Middle frontal gyrus (tissue), 1 donor: Measurements from ENCODE around the gene TINAG.
"Not testable (repeated sequence)": the region's sequence is repeated elsewhere in the genome, so short reads cannot be mapped to it uniquely, and the experiment has no call there.

Experiments
- DNase-seq: peaks from one replicate; pipeline ENCODE4 v3.0.0-alpha.2; 2015; ENCODE audit warnings: low spot score; ENCODE audit errors: extremely low spot score

TINAG gene

DNA sequence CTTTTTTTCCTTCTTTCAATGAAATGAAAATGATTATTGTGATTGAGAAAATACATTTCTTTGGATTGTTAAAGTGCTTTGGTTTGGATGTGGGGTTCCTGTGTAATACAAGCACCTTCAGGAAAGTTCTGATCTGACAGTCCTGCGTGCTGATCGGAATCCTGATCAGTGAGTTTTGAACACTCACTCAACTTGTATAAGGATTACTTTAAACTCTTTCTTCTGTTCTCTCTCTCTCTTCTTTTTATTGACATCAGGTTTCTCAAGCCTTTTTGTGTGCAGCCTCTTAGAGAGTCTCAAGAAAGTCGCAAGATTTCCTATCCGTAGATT lies 710 bp downstream of the TINAG start:
- DNase-seq = no peak

DNA sequence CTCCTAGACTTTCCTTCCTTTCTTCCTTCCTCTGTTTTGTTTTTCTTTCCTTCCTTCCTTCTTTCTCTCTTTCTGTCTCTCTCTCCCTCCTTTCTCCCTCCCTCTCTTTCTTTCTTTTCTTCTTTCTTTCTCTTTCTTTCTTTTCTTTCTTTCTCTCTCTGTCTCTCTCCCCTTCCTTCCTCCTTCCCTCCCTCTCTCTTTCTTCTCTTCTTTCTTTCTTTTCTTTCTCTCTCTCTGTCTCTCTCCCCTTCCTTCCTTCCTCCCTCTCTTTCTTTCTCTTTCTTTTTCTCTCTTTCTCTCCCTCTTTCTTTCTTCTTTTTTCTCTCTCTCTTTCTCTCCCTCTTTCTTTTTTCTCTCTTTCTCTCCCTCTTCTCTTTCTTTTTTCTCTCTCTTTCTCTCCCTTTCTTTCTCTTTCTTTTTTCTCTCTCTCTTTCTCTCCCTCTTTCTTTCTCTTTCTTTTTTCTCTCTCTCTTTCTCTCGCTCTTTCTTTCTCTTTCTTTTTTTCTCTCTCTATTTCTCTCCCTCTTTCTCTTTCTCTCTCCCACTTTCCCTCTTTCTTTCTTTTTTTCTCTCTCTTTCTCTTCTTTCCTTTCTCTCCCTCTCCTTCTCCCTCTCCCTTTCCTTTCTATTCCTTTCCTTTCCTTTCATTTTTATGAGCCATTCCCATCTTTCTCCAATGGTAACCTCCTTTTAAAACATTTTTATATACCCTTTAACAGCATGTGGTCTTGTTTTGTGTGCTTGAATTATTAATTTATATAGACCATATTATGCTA lies 2.3 kb downstream of the TINAG start:
- no peak for DNase-seq

GRCh38 chr6:54315656-54316055 lies 7.4 kb downstream of the TINAG start:
- DNase-seq = no peak

GRCh38 chr6:54320871-54321270 lies 12.6 kb downstream of the TINAG start:
- no peak for DNase-seq

- no peak for DNase-seq
Measured at GRCh38 chr6:54327631-54328030, 19.4 kb downstream of the TINAG start.

- DNase-seq = not testable (repeated sequence)
Measured at GRCh38 chr6:54331571-54331970, 23.3 kb downstream of the TINAG start.

GRCh38 chr6:54335871-54336270 lies 27.6 kb downstream of the TINAG start:
- DNase-seq = no peak

DNA sequence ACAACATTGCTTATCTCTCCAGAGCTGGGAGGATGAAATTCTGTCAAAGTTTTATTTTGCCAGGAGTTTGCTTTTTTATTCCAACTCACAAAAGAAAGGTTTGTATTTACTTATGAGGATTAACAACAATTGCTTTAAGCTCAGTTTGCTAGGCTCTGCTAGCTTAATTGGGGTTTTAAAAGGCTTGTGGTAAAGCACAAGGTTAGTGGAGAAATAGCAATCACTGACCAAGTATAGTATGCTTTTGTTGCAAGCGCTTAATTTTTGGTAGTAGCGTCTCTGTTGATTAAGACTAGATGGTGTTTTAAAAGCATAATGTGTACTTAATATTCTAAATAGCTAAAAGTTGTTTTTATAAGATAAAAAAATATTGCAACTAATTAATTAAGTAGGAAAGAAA lies 45.7 kb downstream of the TINAG start:
- no peak for DNase-seq

DNA sequence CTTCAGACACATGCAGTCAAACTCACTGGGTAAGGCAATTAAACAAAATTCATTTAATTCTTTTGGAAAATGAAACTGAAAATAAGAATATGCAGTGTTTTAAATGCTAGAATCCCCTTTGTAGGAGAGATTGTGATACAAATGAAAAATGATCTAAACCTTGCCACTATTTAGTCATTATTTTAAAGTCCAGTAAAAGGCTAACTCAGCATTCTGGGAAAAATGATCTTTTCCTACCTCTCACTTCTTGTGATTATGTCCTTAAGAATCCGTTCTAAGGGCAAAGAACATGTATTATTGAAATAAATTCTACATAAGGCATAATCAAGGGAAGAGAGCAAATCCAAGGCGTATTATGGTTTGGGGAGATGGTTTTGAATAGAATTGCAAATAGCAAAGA lies 46.4 kb downstream of the TINAG start:
- no peak for DNase-seq

GRCh38 chr6:54357141-54357540 lies 48.9 kb downstream of the TINAG start:
- DNase-seq = no peak

GRCh38 chr6:54361188-54361587 lies 52.9 kb downstream of the TINAG start:
- no peak for DNase-seq

DNA sequence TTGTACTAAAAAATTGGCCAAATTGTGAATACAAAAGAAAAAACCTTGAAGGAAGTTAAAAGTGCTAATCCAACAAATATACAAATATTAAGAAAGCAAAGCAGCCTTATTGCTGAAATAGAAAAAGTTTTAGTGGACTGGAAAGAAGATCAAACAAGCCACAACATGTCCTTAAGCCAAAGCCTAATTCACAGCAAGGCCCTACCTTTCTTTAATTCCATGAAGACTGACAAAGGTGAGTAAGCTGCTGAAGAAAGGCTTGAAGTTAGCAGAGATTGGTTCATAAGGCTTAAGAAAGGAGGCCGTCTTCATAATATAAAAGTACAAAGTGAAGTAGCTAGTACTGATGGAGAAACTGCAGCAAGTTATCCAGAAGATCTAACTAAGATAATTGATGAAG lies 53.5 kb downstream of the TINAG start:
- no peak for DNase-seq

DNA sequence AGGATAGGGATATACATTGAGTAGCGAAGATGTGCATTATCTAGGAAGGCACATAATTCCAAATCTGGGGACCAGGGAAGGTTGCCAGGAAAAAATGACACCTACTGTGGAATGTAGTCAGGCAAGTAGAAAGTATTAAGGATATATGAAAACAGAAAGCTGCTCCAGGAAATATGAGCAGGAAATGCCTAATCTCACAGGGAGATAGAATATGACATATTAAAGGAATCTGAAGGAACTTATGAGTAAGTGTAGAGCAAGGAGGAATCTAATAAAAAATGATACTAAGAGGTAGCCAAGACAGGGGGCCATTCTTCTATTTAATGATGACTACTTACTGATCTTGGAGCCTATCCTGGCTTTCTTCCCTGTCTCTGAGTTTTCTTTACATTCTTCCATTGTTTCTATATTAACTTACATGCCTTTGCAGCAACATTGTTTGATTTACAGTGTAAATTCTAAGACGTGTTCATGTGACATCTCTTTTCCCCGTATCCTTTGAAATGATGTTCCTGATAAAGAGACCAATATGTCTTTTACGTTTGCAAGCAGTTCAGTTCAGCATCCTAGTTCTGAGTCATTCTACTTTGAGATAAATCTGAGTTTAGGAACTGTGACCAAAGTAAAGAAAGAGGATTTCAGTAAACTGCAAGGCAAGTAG lies 58.6 kb downstream of the TINAG start:
- no peak for DNase-seq

GRCh38 chr6:54377776-54378175 lies 69.5 kb downstream of the TINAG start:
- DNase-seq = no peak

GRCh38 chr6:54386295-54386694 lies 78.1 kb downstream of the TINAG start:
- no peak for DNase-seq

- no peak for DNase-seq
Measured at GRCh38 chr6:54390362-54390761, 82.1 kb downstream of the TINAG start.

DNA sequence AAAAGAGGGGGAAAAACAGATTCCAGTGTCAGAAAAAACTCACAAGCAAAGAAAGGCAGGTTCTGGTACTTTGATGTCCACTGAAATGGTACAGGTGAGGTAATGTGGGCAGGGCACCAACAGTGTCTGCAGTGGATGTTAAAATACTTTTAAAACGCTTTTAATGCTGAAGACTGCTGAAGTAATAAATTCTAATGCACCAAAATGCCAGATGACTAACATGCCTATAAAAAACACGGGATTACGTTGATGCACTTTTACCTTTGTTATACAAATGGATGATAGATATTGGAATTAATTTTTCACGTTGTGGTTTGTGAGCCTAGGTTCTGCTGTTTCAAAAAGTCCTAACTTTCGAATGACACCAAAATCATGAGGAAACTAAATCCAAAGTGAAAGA lies 83.3 kb downstream of the TINAG start:
- DNase-seq = no peak

GRCh38 chr6:54403096-54403495 lies 94.9 kb downstream of the TINAG start:
- DNase-seq = no peak

DNA sequence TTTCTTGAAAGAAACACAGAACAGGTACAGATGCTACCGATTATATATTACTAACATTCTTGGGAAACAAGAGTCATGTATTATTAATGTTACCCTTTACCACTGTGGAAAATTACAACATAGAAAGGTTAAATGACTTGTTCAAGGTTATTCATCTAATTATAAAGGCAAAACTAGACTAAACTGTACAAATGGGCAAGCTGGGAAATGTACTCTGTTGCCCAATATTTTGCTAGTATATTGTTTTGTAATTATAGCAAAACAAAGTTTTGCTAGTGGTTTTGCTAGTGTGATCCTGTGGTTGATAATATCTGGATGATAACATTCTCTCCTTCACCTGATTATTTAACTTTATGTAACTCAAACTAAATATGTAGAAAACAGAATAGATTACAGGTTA lies 96.5 kb downstream of the TINAG start:
- DNase-seq = no peak

DNA sequence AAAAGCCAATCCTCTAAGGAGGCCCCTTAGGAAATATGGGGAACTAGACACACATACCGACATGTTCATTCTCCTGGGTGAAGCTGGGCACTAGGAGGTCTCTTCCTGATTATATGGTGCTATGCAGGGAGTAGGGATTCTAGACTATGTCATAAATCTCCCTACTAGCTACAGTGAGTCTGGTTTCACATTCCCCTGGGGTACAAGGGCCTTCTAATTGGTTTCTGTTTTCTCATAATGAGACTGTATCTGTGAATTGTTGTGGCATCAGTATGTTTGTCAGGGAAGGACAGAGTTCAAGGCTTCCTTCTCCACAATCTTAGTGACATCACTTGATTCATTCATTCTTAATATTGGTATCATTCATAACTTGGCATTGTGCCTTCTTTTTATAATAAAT lies 103.5 kb downstream of the TINAG start:
- DNase-seq = no peak

DNA sequence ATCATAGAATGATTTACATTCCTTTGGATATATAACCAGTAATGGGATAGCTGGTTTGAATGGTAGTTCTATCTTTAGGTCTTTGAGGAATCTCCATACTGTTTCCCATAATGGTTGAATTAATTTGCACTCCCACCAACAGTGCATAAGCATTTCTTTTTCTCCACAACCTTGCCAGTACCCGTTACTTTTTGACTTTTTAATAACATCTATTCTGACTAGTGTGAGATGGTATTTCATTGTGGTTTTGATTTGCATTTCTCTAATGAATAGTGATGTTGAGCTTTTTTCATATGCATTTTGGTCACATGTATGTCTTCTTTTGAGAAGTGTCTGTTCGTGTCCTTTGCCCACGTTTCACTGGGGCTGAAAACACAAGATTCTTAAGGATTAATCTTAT lies 107.3 kb downstream of the TINAG start:
- no peak for DNase-seq

- DNase-seq = no peak
Measured at GRCh38 chr6:54419885-54420284, 111.6 kb downstream of the TINAG start.

DNA sequence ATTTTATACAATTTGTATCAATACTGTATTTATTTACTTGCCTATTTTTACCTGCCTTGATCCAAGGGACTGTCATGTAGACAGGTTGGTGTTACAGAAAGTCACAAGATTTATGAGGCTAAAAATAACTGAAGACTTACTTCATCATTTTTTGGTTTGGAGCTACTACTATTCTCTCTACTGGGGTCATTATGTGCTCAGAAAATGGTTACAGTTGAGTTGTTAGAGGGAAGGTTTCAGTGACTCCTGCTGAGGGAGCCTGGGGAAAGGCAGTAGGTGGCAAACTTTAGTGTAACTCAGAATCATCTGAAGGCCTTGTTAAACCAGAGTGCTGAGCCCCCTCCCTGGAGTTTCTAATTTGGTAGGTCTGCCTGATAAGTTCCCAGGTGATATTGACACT lies 118.8 kb downstream of the TINAG start:
- no peak for DNase-seq
